ENCODE data around the gene RPS26.

The RPS26 gene

GRCh38 chr12:56020423-56021184 is 21.1 kb upstream of the RPS26 start, which contains the start of gene IKZF4:
Gene IKZF4 (plus strand): TSS chr12:56021043. CDS start chr12:56021494, 451 bp downstream.
- Mint-ChIP-seq H3K36me3 (ENCODE audit: low read depth) (peaks cover 25% of the 10 kb centered on the region), H3K4me3 (peak within 1 kb of the TSS; percentile 89 to 96 (median 91)), H3K27me3 (ENCODE audit: low read depth) (no peaks in the 10 kb centered on the region), H3K27ac (peak within 1 kb of the TSS; percentile 97 to 99 (median 98)), H3K9me3 (no peaks in the 10 kb centered on the region), H3K4me1 (peaks cover 55% of the 10 kb centered on the region)
- TF ChIP-seq CTCF (IDR thresholded peaks at IDR 0.05; ENCODE audit: unreplicated experiment in 3 of 3) = no peak

GRCh38 chr12:56021889-56022497 is 19.7 kb upstream of the RPS26 start:
- TF ChIP-seq CTCF (IDR thresholded peaks at IDR 0.05; ENCODE audit: unreplicated experiment in 3 of 3) = no peak
- H3K27ac Mint-ChIP-seq = peak overlapping the region; percentile 97 to 99 (median 98)
- H3K9me3 Mint-ChIP-seq = no peaks in the 10 kb centered on the region
- H3K27me3 Mint-ChIP-seq (ENCODE audit: low read depth) = no peaks in the 10 kb centered on the region
- peaks cover 33% of the 10 kb centered on the region for H3K36me3 Mint-ChIP-seq (ENCODE audit: low read depth)
- H3K4me3 Mint-ChIP-seq = peak overlapping the region; percentile 89 to 96 (median 91)
- peaks cover 58% of the 10 kb centered on the region for H3K4me1 Mint-ChIP-seq

- Mint-ChIP-seq H3K4me3 (no peak overlapping the region), H3K27me3 (ENCODE audit: low read depth) (no peaks in the 10 kb centered on the region), H3K27ac (peak overlapping the region; percentile 78 to 93 (median 86)), H3K36me3 (ENCODE audit: low read depth) (peaks cover 79% of the 10 kb centered on the region), H3K4me1 (peaks cover 29% of the 10 kb centered on the region), H3K9me3 (no peaks in the 10 kb centered on the region)
- TF ChIP-seq CTCF (IDR thresholded peaks at IDR 0.05; ENCODE audit: unreplicated experiment in 3 of 3) = no peak
Measured at GRCh38 chr12:56028511-56029165, 13.1 kb upstream of the RPS26 start.

GRCh38 chr12:56029166-56029519 is 12.6 kb upstream of the RPS26 start:
- H3K27me3 Mint-ChIP-seq (ENCODE audit: low read depth) = no peaks in the 10 kb centered on the region
- peak overlapping the region; percentile 78 to 93 (median 86) for H3K27ac Mint-ChIP-seq
- H3K4me1 Mint-ChIP-seq = peaks cover 25% of the 10 kb centered on the region
- H3K4me3 Mint-ChIP-seq = no peak overlapping the region
- TF ChIP-seq CTCF (IDR thresholded peaks at IDR 0.05; ENCODE audit: unreplicated experiment in 3 of 3) = no peak
- H3K36me3 Mint-ChIP-seq (ENCODE audit: low read depth) = peaks cover 77% of the 10 kb centered on the region
- H3K9me3 Mint-ChIP-seq = no peaks in the 10 kb centered on the region

GRCh38 chr12:56029666-56030293 is 11.9 kb upstream of the RPS26 start:
- no peak overlapping the region for H3K4me3 Mint-ChIP-seq
- H3K4me1 Mint-ChIP-seq = peaks cover 25% of the 10 kb centered on the region
- H3K36me3 Mint-ChIP-seq (ENCODE audit: low read depth) = peaks cover 83% of the 10 kb centered on the region
- no peaks in the 10 kb centered on the region for H3K9me3 Mint-ChIP-seq
- H3K27me3 Mint-ChIP-seq (ENCODE audit: low read depth) = no peaks in the 10 kb centered on the region
- peak; percentile 60 to 70 (median 67) for TF ChIP-seq CTCF (IDR thresholded peaks at IDR 0.05; ENCODE audit: unreplicated experiment in 3 of 3)
- H3K27ac Mint-ChIP-seq = peak overlapping the region; percentile 78 to 93 (median 86)

Measured in nephron (organoid).